AG04450 (cell line): Measurements from ENCODE around the gene DNM2. TPM values are rescaled to one million over a fixed set of nuclear protein-coding genes. Genes with fewer than 3 reads are reported as not detected.

ENCODE experiments used
- CTCF ChIA-PET: fragments of 300-600, 350-600 bp; formaldehyde crosslinking; extraction: SDS; loops from one replicate; lab custom pipeline; 2022; ENCODE audit warnings: antibody characterized with exemption, inconsistent platforms; lab: Charles Lee
- POLR2A ChIA-PET: fragments of 350-600 bp; formaldehyde crosslinking; extraction: SDS; loops from one replicate; lab custom pipeline; 2021; ENCODE audit warnings: antibody characterized with exemption, inconsistent platforms; lab: Yijun Ruan, JAX
- DNase-seq: peaks from one replicate; pipeline ENCODE4 v3.0.0-alpha.2; 2011; ENCODE audit warnings: low read depth, low spot score
- H3K27ac ChIP-seq: one replicate; pipeline ENCODE4 v1.5.1; 2012; ENCODE audit warnings: low read depth, low read length, control low read depth
- H3K27me3 ChIP-seq: one replicate; pipeline ENCODE4 v1.6.0; 2012; ENCODE audit warnings: low read length; ENCODE audit not compliant: control insufficient read depth, insufficient read depth
- H3K4me3 ChIP-seq: 2 replicates; pipeline ENCODE4 v1.5.1; 2011; ENCODE audit warnings: mild to moderate bottlenecking, low read depth, low read length, control low read depth
- H3K9me3 ChIP-seq: 2 replicates; pipeline ENCODE4 v1.5.1; 2012; ENCODE audit warnings: low read length; ENCODE audit not compliant: control insufficient read depth, insufficient read depth
- CTCF ChIP-seq: IDR thresholded peaks from 2 replicates; pipeline ENCODE4 v1.5.1; 2011; ENCODE audit warnings: low read depth, low read length, control low read depth, inconsistent platforms
- polyA plus RNA-seq: library from polyadenylated mRNA; depleted of rRNA; stranded (reverse); fragments of >200 nt; gene quantifications from 2 replicates; pipeline ENCODE4 v1.2.3, GENCODE V29; 2011

DNM2 gene
- polyA plus RNA-seq, 1 experiment, result 36.9 TPM

- H3K27ac ChIP-seq, result no peak overlapping the region
- ChIA-PET POLR2A (no interaction called here), CTCF (interaction anchor here (0.6 kb wide), 1 partner anchor 104 kb away, joined by 3 read pairs; no protein-coding TSS in a partner anchor)
- peaks cover 12% of the 10 kb centered on the region for H3K9me3 ChIP-seq
- H3K27me3 ChIP-seq, result no peaks in the 10 kb centered on the region
- TF ChIP-seq CTCF, result no peak
- no peak for DNase-seq
- no peak overlapping the region for H3K4me3 ChIP-seq
Observed at GRCh38 chr19:10838377-10838776, 120.5 kb downstream of the DNM2 start.

GRCh38 chr19:10839114-10840050 is 121.5 kb downstream of the DNM2 start:
- TF ChIP-seq CTCF, result no peak
- CTCF ChIA-PET, result interaction anchor here (0.6 to 1.3 kb wide), 4 partner anchors 19 to 103 kb away, joined by 3 to 4 read pairs (median 4); no protein-coding TSS in a partner anchor

GRCh38 chr19:10842788-10843187 is 124.9 kb downstream of the DNM2 start:
- no peak for TF ChIP-seq CTCF
- CTCF ChIA-PET, result interaction anchor here (1.0 to 1.6 kb wide), 2 partner anchors 15 to 28 kb away, joined by 3 to 12 read pairs; no protein-coding TSS in a partner anchor
- Histone ChIP-seq H3K4me3 (no peak overlapping the region), H3K27me3 (peaks cover 4% of the 10 kb centered on the region), H3K27ac (no peak overlapping the region), H3K9me3 (peaks cover 5% of the 10 kb centered on the region; the same call in 1 of the 2 replicates)
- DNase-seq, result no peak
- POLR2A ChIA-PET, result no interaction called here

More at GRCh38 chr19:10839114-10840050, 121.5 kb downstream of the DNM2 start:
- Histone ChIP-seq H3K9me3 (peaks cover 12% of the 10 kb centered on the region), H3K27me3 (no peaks in the 10 kb centered on the region), H3K4me3 (no peak overlapping the region), H3K27ac (no peak overlapping the region)
- POLR2A ChIA-PET, result no interaction called here
- DNase-seq, result no peak

GRCh38 chr19:10846500-10847202 is 128.8 kb downstream of the DNM2 start:
- no peak for DNase-seq
- Histone ChIP-seq H3K27me3 (peaks cover 4% of the 10 kb centered on the region), H3K27ac (no peak overlapping the region), H3K9me3 (peaks cover 5% of the 10 kb centered on the region; the same call in 1 of the 2 replicates), H3K4me3 (no peak overlapping the region)
- ChIA-PET CTCF (interaction anchor here (0.6 to 1.9 kb wide), 4 partner anchors 12 to 64 kb away, joined by 3 to 23 read pairs (median 10); partner anchors contain the start of gene CARM1), POLR2A (no interaction called here)
- no peak for TF ChIP-seq CTCF
